Rectal smooth muscle tissue (tissue), 1 donor: ENCODE results near the gene CACNA2D4.

Experiments
- H3K27ac ChIP-seq: one replicate; pipeline ENCODE4 v1.7.0; 2013; ENCODE audit warnings: low read depth, low read length, inconsistent platforms
- H3K27me3 ChIP-seq: one replicate; pipeline ENCODE4 v1.7.0; 2013; ENCODE audit warnings: low read length; ENCODE audit not compliant: control insufficient read depth, insufficient read depth
- H3K36me3 ChIP-seq: one replicate; pipeline ENCODE4 v1.7.0; 2013; ENCODE audit warnings: low read length; ENCODE audit not compliant: control insufficient read depth, insufficient read depth
- H3K4me1 ChIP-seq: one replicate; pipeline ENCODE4 v1.7.0; 2013; ENCODE audit warnings: low read length; ENCODE audit not compliant: control insufficient read depth, insufficient read depth
- H3K4me3 ChIP-seq: one replicate; pipeline ENCODE4 v1.7.0; 2013; ENCODE audit warnings: low read length
- H3K9ac ChIP-seq: one replicate; pipeline ENCODE4 v1.7.0; 2013; ENCODE audit warnings: low read length

CACNA2D4 gene

DNA sequence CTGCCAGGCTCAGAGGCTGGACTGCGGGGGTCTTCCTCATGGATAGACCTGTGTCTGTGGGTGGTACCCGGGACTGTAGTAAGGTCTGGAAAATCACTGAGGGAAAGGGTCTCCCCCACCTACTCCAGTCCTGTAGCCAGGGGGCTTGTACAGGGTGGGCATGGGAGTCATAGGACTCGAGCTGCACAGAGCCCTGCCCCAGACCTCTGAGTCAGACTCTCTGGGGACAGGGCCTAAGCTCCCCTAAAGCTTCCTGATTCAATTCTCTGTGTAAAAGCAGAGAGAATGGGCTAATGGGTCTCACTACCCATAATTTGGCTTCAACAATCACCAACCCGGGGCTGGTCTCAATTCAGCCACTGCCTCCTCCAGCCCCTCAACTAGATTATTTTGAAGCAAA, 71.0 kb downstream of the CACNA2D4 start:
- no peak overlapping the region for H3K4me3 ChIP-seq
- no peaks in the 10 kb centered on the region for H3K4me1 ChIP-seq
- no peak overlapping the region for H3K27ac ChIP-seq
- no peaks in the 10 kb centered on the region for H3K36me3 ChIP-seq
- no peaks in the 10 kb centered on the region for H3K27me3 ChIP-seq
- no peak overlapping the region for H3K9ac ChIP-seq

DNA sequence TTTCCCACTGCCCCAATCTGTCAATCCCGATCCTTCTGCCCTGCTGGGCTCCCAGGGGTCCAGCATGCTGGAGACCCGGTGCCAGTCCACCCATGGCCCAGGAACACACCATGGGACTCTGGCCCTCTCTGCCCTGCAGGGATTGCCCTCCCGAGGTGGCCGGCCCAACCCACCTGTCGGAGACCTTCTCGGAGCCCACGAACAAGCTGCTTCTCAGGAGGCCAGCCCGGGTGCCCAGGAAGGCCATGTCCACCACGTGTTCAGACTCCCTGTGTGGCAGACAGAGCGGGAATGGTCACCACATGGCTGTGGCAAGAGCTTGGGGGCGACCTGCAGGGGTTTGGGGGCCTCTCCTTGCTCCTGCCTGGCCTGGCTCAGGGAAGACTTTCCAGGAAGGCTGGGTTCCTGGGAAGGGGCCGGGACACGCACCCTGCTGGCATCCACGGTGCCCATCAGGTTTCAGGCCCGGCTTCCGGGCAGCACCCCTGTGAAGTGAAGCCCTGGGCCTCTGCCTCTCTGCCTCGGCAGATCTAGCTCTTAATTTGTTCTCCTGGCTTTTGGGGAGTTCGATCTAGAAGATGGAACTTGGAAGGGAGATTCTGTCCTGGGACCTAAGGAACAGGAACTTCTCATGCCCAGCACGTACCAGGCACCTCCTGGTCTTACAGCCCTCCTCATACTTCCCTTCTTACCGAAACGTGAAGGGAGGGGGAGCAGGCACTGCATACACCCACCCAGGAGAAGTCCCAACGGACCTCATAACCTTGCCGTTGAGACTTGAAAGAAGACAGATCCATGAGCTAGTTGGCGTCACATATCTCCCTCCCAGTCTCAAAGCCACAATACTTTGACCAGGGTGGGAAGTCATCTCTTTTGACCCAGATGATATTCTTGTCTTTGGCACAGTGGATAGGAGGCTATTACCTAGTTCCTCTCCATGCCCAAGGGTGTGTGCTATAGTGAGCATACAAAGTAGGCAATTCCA, 71.7 kb downstream of the CACNA2D4 start:
- Histone ChIP-seq H3K27me3 (no peaks in the 10 kb centered on the region), H3K9ac (no peak overlapping the region), H3K36me3 (no peaks in the 10 kb centered on the region), H3K4me1 (no peaks in the 10 kb centered on the region), H3K4me3 (no peak overlapping the region), H3K27ac (no peak overlapping the region)

GRCh38 chr12:1845886-1846285, 72.6 kb downstream of the CACNA2D4 start:
- no peaks in the 10 kb centered on the region for H3K4me1 ChIP-seq
- H3K27me3 ChIP-seq, result no peaks in the 10 kb centered on the region
- H3K27ac ChIP-seq, result no peak overlapping the region
- no peak overlapping the region for H3K4me3 ChIP-seq
- no peak overlapping the region for H3K9ac ChIP-seq
- H3K36me3 ChIP-seq, result no peaks in the 10 kb centered on the region

DNA sequence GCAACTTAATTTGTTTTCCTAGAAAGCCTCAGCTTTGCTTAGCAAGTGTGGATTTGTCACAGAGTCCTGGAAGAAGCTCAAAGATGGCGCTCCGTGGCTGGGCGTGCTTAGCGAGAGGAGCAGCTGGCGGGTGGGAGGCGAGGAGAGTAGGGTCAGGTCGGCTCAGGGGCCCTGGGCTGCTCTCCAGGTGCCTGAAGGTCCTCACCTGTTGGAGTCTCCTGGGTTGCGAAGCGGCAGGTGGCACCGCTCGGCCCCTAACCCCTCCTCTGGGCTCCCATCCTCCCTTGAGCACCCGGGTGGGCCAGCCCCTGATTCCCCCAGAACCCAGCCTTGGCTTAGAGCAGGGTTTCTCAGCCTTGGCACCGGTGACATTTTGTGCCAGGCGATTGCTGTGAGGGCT, 73.0 kb downstream of the CACNA2D4 start:
- no peak overlapping the region for H3K4me3 ChIP-seq
- H3K27ac ChIP-seq, result no peak overlapping the region
- H3K4me1 ChIP-seq, result no peaks in the 10 kb centered on the region
- no peaks in the 10 kb centered on the region for H3K36me3 ChIP-seq
- no peaks in the 10 kb centered on the region for H3K27me3 ChIP-seq
- no peak overlapping the region for H3K9ac ChIP-seq

DNA sequence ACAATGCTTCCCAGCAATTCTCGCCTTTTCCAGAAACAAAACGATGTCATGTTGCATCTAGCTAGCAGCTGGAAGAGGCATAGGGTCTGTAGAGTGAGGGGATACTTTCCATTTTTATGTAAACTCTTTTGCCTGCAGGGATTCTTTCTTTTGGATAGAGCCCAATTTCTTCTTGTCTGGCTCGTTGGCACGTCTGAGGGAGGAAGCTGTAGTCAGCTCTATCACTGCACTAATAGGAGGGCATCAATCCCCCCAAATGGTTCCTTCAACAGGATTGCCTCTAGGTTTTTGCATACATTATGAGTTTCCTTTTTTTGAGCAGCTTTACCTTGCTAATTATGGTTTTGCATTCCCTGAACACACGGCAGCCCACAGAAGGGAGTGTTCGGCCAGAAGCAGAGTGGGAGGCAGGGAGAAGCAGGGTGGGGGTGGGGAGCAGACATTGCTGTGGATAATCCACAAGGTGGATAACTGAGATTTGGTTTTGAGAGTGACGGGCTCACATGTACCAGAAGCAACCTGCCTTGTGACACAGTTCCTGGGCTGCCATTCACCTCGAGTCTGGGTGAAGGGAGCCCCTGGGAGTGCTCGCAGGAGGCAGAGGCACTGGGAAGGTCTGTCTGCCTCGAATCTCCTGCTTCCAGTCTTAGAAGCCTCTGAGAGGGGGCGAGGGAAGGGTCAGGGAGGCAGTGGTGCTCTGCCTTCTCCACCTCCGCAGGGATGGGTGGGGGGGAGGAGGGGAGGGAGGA, 73.6 kb downstream of the CACNA2D4 start:
- Histone ChIP-seq H3K27ac (no peak overlapping the region), H3K4me3 (no peak overlapping the region), H3K36me3 (no peaks in the 10 kb centered on the region), H3K4me1 (no peaks in the 10 kb centered on the region), H3K27me3 (no peaks in the 10 kb centered on the region), H3K9ac (no peak overlapping the region)

DNA sequence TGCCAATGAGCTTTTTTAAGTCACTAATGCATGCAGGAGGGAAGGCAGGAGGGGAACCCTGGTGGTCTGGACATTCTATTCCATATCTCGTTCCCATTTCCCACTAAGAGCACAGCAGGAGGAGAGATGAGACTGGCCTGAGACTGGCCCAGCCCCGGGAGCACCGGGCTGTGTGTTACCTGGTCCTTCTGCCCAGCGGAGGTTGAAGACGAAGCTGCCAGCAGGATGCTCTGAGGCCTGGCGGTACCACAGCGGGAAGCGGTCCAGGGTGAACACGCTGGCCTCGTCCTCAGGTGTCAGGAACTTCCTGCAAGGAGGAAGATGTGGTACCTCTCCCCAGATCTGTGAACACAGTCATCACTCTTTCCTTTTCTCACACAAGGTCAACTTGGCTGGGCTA, 74.2 kb downstream of the CACNA2D4 start:
- no peak overlapping the region for H3K4me3 ChIP-seq
- no peak overlapping the region for H3K9ac ChIP-seq
- H3K36me3 ChIP-seq, result no peaks in the 10 kb centered on the region
- no peaks in the 10 kb centered on the region for H3K27me3 ChIP-seq
- no peaks in the 10 kb centered on the region for H3K4me1 ChIP-seq
- no peak overlapping the region for H3K27ac ChIP-seq

- Histone ChIP-seq H3K36me3 (no peaks in the 10 kb centered on the region), H3K4me3 (no peak overlapping the region), H3K4me1 (no peaks in the 10 kb centered on the region), H3K9ac (no peak overlapping the region), H3K27ac (no peak overlapping the region), H3K27me3 (no peaks in the 10 kb centered on the region)
These were observed 74.8 kb downstream of the CACNA2D4 start for GRCh38 chr12:1843641-1844005.

DNA sequence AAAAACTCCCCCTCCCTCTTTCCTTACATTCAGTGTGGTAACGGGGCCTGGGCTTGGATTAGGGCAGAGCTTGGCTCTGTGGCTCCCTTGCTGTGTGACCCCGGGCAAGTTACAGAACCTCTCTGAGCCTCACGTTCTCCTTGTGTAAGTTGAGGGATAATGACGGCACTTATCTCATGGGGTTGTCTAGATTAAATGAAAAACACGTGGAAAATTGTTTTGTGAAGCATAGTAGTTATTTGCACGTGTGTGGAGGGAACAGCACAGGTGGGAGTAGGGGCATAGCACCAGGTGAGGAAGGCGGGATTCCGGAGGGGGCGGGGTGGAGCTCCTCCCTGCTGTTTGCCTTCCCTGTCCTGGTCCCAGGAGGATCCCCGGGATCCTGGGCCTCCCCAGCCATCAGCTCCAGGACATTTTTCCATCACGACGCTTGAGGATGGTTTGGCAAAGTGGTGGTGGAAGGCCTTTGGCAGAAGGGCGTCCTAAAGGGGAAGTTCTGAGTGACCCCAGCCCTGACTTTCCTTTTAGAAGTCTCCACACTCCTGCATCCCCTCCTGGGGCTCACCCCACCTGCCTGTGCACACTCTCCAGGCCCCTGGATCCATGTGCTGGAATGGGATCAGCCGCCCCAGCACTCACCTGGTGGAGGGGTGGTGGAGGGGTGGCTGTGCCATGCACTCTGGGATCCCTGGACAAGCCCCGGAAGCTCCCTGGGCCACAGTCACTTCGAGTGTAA, 75.4 kb downstream of the CACNA2D4 start:
- Histone ChIP-seq H3K4me3 (no peak overlapping the region), H3K9ac (no peak overlapping the region), H3K4me1 (no peaks in the 10 kb centered on the region), H3K27ac (no peak overlapping the region), H3K27me3 (no peaks in the 10 kb centered on the region), H3K36me3 (no peaks in the 10 kb centered on the region)

DNA sequence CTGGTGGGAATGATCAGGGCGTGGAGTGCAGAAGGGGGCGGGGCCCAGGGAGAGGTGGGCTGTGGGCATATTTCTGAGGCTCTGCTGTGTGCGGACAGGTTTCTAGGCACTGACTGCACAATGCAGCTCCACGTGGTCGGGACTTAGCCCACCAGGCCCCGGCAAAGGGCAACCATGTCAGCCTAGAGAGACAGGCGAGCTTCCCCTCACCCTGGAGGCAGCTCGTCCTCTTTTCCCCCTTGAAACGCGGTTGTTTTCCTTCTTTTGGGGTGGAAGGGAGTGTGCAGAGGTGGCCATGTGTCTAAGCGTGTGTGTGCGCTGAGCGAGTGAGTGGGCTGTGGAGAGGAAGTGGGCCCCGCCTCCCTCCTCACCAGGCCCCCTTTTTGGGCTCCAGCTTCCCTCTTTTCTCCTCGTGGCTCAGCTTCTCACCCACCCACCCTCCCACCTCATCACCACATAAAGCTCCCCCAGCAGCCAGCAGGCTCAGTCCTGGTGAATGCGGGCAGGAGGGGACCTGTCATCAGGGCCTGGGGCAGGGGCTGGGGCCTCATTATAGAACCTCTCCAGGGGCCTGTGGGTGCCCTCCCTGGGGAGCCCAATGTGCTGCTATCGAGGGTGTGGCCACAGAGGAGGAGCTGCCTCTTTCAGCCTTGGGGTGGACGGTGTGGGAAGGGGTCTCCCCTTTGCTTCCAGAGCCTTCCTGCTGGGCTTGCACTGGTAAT, 76.1 kb downstream of the CACNA2D4 start:
- no peaks in the 10 kb centered on the region for H3K27me3 ChIP-seq
- H3K4me3 ChIP-seq, result no peak overlapping the region
- no peak overlapping the region for H3K9ac ChIP-seq
- H3K36me3 ChIP-seq, result no peaks in the 10 kb centered on the region
- H3K27ac ChIP-seq, result no peak overlapping the region
- H3K4me1 ChIP-seq, result no peaks in the 10 kb centered on the region

DNA sequence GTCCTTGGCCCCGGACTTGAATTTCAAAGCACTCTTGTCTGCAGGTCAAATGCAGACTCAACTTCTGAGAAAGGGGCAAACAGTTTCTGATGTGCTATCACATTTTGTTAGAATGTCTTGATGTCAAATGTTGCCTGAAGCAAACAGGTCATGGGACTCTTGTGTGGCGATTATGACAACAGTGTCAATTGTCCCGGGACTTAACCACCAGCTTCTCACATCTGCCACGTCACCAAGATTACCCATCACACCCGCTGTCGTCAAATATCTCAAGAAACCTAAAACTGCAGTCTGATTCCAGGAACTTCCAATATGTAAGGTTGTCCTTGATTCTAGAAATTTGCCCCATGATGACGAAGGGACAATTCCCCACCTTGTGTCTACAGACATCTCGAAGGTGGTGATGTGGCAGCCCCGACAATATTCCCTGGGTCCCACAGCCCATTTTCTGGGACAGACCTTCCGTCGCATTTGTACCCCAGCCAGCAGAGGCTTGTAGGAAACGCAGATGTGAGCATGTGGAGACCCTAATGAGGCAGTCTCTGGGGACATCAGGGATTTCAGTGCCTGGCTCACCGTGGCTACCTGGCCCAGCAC, 76.8 kb downstream of the CACNA2D4 start:
- Histone ChIP-seq H3K4me1 (no peaks in the 10 kb centered on the region), H3K36me3 (no peaks in the 10 kb centered on the region), H3K27me3 (no peaks in the 10 kb centered on the region), H3K4me3 (no peak overlapping the region), H3K9ac (no peak overlapping the region), H3K27ac (no peak overlapping the region)

- no peaks in the 10 kb centered on the region for H3K36me3 ChIP-seq
- no peaks in the 10 kb centered on the region for H3K27me3 ChIP-seq
- no peaks in the 10 kb centered on the region for H3K4me1 ChIP-seq
- H3K27ac ChIP-seq, result no peak overlapping the region
- H3K4me3 ChIP-seq, result no peak overlapping the region
- H3K9ac ChIP-seq, result no peak overlapping the region
These were observed 77.4 kb downstream of the CACNA2D4 start for GRCh38 chr12:1840981-1841425.
